GM21737 (cell line): ENCODE results near the gene C4orf50.

Experiments
- ATAC-seq: cut with Tn5 transposase; IDR thresholded peaks from one replicate; pipeline ENCODE4 v1.9.1; 2021; ENCODE audit warnings: mild to moderate bottlenecking, moderate library complexity; ENCODE audit not compliant: unreplicated experiment

Gene C4orf50

DNA sequence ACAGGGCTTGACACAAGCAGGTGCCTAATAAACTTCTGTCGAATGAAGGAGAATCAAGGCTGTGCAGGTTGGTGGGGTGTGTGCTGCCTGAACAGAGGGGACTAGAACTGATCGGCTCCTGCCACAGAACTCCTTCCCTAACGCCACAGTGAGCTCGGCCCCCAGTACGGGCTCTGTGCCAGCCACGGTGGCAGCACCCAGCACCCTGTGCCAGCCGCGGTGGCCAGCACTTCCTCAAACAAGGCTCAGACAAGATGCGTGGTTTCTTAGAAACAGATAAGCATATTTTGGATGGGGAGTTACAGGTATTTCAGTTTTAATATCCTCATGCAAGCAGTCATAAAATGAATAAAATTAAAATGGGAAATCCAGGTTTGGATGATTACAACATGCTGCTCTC, 26.0 kb upstream of the C4orf50 start:
- no peak for ATAC-seq

DNA sequence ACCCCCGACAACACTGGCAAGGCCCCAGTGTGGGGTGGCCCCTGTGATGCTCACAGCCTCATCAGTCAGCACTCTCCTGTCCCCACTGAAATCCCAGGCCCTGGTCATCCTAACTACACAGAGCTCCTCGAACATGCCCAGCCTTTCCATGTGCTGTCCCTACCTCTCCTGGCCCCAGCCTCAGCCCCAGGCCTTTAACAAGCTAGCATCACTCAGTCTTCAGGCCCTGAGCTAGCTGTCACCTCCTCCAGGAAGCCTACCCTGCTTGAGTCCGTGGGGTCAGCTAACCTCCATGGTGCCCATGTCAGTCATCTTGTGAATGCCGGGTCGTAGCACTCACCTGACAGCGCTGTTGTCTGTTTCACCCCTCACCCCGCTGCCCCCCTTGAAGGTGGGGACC, 25.6 kb upstream of the C4orf50 start:
- no peak for ATAC-seq

DNA sequence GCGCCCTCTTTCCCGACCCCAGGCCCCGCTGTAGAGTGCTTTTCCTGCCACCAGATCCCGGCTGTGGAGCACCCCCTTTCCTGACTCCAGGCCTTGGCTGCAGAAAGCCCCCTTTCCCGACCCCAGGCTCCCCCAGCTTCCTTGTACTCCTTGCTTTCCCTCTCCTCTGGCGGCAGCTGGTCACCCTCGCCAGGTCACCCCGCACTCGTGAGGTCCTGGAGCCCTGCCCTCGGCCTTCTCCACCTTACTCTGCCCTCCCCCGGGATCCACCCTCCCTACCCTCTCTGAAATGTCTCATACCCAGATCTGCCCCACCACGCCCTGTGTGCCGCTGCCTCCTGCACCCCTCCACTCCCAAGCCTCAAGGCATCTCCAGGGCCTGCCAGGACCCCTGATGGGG, 25.0 kb upstream of the C4orf50 start:
- ATAC-seq = no peak

DNA sequence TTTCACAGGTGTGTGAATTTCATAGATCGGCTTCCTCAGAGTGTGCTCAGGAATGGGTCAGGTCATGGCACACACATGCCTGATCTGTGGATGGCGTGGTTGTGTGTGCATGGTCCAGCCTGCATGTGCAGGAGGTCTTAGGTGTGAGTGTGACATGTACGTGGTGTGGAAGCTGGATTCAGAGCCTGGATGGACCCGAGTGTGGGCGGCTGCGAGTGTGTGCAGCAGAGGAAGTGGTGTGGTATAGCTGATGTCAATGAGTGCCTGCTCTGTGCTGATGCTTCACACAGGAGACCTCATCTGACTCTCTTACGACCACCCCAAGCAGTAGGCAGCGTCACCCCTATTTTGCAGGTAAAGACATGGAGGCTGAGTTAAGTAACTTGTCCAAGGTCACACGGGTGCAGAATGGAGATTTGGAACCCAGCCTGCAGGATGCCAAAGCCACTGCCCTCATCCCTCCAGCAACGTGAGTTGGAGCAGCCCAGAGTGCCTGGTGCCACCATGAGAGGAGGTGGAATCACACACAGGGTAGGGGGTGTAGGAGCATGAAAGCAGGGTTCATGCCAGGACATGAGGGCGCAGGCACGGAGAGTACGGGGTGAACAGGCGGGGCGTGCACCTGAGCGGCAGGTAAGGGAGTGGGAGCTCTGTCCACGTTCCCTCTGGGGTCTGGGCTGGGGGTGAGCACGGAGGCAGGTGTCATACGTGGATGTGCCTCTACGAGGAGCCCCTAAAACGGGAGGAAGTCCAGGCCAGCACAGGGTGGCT, 24.2 kb upstream of the C4orf50 start:
- ATAC-seq = no peak

DNA sequence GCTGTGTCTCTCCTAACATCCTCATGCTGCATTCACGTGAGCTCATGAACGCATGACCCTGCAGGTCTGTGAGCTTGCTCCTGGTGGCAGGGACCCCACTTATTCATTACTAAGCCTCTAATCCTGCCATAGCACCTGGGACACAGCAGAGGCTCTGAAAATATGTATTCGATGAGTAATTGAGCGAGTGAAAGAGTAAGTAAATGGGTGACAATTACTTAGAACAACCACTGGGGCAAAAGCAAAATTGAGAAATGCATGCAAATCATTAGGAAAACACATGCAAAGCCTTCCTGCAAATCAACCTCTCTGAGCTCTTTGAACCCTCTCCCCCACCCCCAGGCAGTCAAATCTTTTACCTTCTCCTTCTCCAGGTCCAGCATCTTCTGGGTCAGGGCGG, 23.6 kb upstream of the C4orf50 start:
- no peak for ATAC-seq

DNA sequence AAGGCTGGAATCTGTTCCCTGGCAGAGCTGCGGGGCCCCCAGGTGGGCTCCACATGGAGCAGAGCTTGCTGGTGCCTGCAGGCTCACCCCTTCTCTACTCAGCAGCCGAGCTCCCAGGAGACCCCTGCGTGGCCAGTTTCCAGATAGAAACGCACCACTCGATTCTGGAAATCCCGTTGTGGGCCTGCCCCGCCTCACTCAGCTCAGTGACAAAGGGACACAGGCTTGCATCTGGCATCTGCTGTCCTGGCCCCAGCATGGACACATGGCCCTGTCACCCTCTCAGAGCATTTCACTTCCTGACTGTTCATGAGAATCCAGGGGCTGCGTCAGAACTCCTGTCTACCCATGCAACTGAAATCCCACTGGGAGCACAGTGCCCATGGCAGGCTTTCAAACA, 20.5 kb upstream of the C4orf50 start:
- no peak for ATAC-seq

DNA sequence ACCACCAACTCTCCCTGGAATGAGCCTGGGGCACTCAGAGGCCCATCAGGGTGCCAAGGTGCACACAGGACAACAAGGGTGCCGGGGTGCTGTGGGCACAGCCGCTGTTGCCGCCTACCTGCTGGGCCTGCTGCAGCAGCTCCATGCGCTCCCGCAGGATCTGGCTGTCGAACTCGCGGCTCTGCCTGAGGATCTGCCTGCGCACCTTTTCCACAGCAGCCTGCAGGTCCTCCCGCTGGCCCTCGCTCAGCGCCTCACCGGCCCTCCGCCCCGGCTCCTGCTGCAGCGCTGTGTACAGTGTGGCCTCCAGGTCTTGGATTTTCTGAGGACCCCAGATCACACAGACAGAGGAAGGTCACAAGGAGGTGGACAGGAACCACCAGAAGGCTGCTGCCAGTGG, 17.6 kb upstream of the C4orf50 start:
- ATAC-seq = no peak

DNA sequence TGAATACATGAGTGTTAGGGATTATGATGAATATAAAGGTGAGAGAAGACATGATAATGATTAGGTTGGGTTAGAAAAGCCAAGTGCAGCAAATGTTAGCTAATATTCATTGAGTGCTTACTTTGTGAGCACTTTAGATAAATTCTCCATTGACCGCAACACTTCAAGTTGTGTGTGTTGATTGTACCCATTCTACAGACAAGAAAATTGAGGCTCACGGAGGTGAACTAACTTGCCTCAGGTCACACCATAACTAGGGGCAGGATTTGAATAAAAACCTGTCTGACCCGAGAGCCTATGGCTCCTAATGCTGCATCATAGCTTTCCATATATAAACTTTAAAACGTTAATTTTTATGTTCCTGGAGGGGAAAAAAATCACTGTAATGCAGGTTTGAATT, 15.2 kb upstream of the C4orf50 start:
- ATAC-seq = no peak

DNA sequence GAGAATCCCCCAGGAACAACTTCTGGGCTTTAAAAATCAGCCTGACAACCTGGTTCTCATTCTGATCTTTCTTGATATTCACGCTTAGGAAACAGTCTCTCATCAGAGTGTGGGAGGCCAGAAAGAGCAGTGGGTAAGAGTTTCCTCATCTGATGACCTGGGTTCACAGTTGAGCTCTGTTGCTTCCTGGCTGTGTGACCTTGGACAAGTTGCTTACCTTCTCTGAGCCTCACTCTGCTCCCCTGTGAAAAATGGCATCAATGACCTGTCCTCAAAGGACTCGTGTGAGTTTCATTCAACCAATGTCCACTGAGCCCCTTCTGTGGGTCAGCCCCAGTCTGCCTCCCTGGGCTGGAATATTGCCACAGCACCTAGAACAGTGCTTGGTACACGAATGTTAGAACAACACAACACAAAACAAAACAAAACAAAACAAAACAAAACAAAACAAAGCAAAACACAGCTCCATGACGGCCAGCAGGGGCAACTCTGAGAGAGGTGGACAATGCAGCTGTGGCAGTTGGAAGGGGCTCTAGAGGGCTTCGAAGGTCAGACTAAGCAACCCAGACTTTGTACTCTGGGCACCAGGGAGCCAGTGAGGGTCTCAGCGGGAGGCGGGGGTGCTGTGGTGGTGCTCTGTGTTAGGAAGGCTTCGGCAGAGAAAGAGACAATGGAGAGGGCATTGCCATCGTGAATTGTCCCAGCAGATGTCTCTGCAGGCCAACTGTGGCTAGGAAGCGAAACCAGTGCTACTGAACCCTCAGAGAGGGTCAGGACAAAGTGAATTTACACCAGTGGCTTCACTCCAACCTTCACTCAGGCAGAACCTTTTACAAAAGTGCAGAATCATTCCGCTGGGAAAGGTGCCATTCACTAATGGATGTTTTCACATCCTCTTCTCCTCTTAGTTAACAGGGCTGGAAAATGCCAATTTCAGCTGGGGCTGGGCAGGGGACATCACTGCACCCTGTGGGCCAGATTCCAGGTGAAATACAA, 14.3 kb upstream of the C4orf50 start:
- no peak for ATAC-seq

DNA sequence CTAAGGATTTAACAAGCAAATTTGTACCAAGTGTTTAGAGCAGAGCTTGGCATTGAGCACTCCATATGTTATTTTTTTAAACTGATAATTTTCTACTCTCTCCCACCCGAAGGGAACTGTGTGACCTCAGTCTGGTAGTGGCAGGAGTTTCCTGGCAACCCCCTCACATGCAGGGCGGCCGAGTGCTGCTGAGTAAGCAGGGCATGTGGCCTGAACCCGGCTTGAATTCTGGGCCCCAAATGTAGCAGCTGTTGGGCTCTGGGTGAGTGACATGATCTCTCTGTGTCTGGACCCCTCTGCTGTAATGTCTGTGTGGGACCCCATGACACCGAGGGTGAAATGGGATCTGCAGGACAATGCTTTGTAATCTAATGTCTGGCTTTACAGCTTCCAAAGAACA, 13.6 kb upstream of the C4orf50 start:
- ATAC-seq = no peak

DNA sequence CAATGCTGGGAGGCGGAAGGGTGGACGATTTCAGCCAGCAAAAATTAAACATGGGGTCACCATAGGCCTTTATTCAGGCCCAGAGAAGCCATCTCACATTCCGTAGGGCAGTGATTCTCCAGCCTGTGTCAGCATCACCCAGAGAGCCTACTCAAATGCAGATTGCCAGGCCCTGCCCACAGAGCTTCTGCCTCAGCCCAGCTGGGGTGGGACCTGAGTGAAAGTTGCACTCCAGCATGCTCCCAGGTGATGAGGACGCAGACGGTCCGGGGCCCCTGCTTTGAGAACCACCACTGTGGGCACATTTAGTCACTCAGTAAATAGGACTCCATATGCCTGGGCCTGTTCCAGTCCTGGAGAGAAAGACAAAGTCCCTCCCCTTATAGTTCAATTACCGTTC, 12.4 kb upstream of the C4orf50 start:
- ATAC-seq = no peak

DNA sequence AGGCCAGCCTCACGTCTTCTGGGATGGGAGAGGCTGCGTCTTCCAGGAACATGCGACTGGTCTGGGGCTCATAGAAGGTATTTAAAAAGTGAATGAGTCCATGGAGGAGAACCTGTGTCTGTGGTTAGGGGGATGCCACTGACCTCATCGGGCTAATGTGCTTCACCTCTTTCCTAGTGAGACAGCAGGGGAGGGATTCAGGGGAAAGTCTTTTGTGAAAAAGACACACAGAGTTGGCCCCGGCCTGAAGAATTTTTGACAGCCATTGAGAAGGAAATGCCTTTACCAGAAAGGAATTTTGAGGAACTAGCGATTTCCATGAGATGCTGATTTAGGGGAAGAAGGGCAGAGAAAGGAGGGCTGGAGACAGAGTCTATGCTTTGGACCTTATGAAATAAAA, 11.0 kb upstream of the C4orf50 start:
- ATAC-seq = no peak

DNA sequence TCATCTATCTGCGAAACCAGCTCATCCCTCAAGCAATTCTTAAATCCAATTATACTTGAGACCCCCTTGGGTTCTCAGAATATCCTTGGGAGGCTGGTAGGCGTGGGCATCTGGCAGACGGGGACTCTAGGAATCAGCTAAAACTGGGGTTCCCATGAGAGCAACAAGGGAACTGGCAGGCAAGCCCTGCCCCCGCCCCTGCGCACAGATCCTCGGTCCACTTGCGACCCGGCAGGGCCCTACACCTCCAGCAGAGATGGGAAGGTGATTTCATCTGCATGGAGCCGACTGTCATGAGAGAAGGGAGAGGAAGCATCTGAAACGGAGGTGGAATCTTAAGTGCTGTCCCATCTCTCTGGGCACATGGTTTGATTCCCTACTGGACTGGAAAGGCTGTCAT, 9.9 kb upstream of the C4orf50 start:
- no peak for ATAC-seq

DNA sequence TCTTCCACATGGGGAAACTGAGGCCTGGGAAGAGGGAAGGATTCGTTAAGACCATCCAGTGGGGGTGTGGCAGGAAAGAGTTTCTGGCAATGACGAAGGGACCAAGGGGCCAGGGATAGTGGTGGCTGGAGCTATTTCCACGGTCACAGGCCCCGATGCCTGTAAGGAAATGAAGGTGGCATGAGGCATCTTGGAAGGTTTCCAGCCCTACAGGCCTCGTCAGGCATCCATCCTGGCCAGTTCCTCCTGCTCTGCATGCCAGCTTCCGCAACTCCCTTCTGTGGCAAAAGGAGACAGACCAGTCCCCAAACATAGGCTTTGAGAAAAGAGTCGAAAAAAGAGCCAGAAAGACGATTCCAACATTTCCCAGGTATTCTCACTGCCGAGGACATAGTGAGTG, 9.2 kb upstream of the C4orf50 start:
- ATAC-seq = no peak

DNA sequence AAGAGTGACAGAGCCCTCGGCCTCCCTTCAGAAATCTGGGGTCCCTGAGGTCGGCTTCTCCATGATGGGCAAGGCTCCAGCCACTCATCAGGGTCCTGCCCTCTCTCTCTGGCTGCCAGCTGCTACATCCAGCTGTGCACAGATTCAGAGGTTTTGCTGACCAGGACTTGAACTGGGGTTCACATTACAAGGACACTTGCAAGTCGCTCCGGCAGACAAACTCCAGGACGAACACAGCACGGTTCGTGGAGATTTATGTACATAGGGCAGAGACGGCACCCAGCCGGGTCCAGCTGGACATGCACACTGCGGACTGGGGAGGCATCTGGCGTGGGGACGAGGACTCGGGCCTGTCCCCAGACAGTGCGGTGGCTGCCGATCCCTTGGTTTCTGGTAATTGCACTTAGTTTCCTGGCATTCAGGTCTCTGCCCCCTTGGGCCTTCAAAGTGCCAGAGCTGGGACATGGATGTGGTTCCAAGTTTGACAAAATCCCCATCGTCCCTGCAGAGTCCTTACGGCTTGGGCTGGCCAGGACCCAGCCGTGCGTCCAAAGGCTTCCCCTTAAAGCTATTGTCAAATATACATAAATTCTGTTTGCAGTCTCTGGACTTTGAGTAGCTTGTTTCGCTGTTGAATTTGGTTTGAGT, 6.2 kb upstream of the C4orf50 start:
- no peak for ATAC-seq

DNA sequence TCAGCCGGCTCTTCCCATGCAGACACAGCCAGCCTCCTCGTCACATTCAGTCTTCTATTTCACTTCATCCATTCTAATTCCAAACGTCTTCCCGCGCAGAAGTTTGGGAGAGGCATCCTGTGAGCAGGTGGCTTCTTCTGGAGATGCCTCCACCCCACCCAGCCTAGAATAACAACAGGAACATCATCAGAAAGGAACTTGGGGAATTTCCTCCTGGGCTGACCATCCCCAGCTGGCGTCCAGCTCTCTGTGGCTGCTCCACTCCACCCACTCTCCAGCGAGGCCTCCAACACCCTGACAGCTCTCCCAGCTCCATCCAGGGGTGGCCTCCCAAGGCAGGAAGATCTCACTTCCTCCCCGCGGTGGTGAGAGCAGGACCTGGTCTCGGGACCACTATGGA, 5.5 kb upstream of the C4orf50 start:
- ATAC-seq = no peak

DNA sequence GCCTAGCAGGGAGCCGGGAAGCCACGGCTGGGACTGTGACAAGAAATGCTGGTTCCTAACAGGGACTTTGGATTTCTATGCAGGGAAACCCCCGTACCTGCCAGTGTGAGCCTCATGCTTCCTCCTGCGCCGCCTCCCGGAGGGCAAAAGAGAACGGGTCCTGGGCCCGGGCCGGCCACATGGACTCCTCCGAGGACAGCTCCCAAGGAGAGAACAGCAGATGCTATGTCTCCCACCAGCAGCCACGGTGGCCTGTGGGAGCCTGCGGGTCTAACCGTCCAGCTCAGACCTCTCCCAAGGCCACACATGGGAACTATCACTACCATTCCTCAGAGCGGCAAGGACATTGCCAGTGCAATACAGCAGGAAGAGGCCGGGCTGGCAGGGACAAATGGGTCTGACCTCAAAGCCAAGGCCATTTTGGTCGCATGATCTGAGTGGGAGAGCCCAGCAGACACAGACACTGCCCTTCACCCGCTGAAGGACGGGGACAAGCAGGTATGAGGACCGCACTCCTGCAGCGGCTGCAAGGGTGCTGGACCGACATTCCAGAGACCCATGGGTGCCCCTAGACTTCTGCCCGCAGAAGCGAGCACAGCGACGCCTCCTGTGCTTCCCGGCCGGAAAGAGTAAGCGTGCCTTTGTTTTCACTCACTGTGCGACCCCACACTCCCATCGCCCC, 4.5 kb upstream of the C4orf50 start:
- no peak for ATAC-seq

DNA sequence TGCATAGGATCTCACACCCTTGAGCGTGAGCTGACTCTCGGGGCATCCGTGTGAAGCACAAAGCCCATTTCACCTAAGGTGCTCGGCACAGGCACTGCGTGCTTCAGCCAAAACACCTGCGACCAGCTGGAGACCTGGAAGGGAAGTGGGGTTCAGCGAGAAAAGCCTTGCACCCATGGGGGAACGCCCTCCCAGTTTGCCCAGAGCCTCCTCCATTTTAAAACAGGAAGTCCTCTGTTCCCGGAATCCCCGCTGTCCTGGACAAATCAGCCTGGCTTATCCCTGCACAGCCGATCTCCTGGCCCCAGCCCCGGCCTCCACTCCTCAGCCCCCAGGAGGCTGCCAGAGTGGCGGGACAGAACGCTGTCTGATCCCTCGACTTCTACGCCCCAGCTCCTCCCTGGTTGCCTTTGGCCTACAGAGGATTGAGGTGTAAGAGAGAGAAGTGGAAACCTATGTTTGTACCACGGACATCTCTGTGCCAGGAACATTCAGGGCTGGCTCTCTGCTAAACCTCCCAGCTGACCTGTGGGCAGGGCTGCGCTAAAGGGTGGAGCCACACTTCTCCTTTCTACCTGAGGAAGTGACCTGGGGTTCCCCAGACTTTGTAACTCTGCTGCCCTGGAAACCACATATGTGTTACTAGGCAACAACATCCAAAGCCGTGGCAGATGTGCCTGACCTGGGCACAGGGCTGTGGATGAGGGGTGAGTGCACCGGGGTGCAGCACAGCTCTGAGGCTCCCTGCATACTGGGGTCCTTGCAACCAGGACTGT, 3.8 kb upstream of the C4orf50 start:
- ATAC-seq = no peak

DNA sequence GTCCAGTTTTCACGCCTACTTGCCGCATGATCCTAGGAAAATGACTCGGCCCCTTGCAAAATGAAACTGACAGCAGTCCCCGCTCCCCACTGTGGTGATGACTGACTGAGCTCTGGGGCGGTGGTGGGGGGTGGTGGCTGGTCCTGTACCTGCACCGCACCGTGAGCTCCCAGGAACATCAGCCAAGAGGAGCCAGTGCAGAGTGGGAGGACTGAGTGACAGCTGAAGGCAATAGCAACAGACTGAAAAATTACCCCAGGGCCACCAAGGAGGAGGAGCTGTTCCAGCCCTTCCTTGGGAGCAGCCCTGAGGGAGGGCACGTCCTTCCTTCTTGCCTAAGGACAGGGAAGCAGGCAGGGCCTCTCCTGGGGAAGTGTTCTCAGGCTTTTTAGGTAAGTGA, 2.4 kb upstream of the C4orf50 start:
- no peak for ATAC-seq
